Type B pancreatic cell (in vitro differentiated cells): ENCODE measurements around the gene PRKCE. TPM values are rescaled to one million over a fixed set of nuclear protein-coding genes. Genes with fewer than 3 reads are reported as not detected.

ENCODE experiments used
- DNase-seq: peaks from one replicate; pipeline ENCODE4 v3.0.0; 2021; ENCODE audit warnings: mixed read lengths; ENCODE audit not compliant: unreplicated experiment; ENCODE audit errors: extremely low spot score
- H3K27ac Mint-ChIP-seq: 2 replicates; pipeline ENCODE4 v1.8.0; 2021; ENCODE audit warnings: mild to moderate bottlenecking, mixed read lengths
- H3K27me3 Mint-ChIP-seq: 2 replicates; pipeline ENCODE4 v1.8.0; 2021; ENCODE audit warnings: mixed read lengths
- H3K36me3 Mint-ChIP-seq: 2 replicates; pipeline ENCODE4 v1.8.0; 2021; ENCODE audit warnings: mixed read lengths
- H3K4me1 Mint-ChIP-seq: one replicate; pipeline ENCODE4 v1.8.0; 2021; ENCODE audit warnings: mixed read lengths; ENCODE audit not compliant: unreplicated experiment
- H3K4me3 Mint-ChIP-seq: 2 replicates; pipeline ENCODE4 v1.8.0; 2021; ENCODE audit warnings: mild to moderate bottlenecking, mixed read lengths
- H3K9me3 Mint-ChIP-seq: 2 replicates; pipeline ENCODE4 v1.8.0; 2021; ENCODE audit warnings: mixed read lengths
- total RNA-seq: library from RNA; stranded (reverse); gene quantifications from 2 replicates; pipeline ENCODE4 v1.2.1, GENCODE V29; 2021; ENCODE audit warnings: low replicate concordance
- TF ChIP-seq, protein P1 (sequence below): fragments of 200-600 bp; sonication (generic); conservative IDR thresholded peaks from 2 replicates; pipeline ENCODE4 v1.5.0; 2021; ENCODE audit warnings: antibody characterized with exemption, mild to moderate bottlenecking

The PRKCE gene
- total RNA-seq, 1 donor from 2014 or later: 21.2 TPM

DNA sequence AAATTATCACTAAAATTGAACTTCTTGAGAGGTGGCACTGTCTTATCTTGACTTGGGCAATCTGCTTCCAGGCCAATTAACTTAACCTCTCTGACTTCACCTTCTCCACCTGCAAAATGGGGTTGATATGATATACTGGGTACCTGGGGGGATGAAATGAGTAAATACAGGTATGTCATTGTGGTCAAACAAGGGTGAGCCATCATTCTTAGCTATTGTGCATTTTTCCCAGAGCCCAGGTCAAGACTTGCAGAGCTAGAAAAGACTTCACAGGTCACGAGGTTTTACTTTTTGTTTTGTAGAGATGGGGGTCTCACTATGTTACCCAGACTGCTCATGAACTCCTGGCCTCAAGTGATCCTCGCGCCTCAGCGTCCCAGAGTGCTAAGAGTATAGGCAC is 145.0 kb downstream of the PRKCE start:
- no peak overlapping the region for H3K4me3 Mint-ChIP-seq
- peaks cover 42% of the 10 kb centered on the region for H3K27me3 Mint-ChIP-seq
- DNase-seq: no peak
- H3K9me3 Mint-ChIP-seq: no peaks in the 10 kb centered on the region
- H3K27ac Mint-ChIP-seq: no peak overlapping the region
- H3K4me1 Mint-ChIP-seq: peaks cover 24% of the 10 kb centered on the region
- TF ChIP-seq, protein P1, sequence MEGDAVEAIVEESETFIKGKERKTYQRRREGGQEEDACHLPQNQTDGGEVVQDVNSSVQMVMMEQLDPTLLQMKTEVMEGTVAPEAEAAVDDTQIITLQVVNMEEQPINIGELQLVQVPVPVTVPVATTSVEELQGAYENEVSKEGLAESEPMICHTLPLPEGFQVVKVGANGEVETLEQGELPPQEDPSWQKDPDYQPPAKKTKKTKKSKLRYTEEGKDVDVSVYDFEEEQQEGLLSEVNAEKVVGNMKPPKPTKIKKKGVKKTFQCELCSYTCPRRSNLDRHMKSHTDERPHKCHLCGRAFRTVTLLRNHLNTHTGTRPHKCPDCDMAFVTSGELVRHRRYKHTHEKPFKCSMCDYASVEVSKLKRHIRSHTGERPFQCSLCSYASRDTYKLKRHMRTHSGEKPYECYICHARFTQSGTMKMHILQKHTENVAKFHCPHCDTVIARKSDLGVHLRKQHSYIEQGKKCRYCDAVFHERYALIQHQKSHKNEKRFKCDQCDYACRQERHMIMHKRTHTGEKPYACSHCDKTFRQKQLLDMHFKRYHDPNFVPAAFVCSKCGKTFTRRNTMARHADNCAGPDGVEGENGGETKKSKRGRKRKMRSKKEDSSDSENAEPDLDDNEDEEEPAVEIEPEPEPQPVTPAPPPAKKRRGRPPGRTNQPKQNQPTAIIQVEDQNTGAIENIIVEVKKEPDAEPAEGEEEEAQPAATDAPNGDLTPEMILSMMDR: no peak
- H3K36me3 Mint-ChIP-seq: no peaks in the 10 kb centered on the region

DNA sequence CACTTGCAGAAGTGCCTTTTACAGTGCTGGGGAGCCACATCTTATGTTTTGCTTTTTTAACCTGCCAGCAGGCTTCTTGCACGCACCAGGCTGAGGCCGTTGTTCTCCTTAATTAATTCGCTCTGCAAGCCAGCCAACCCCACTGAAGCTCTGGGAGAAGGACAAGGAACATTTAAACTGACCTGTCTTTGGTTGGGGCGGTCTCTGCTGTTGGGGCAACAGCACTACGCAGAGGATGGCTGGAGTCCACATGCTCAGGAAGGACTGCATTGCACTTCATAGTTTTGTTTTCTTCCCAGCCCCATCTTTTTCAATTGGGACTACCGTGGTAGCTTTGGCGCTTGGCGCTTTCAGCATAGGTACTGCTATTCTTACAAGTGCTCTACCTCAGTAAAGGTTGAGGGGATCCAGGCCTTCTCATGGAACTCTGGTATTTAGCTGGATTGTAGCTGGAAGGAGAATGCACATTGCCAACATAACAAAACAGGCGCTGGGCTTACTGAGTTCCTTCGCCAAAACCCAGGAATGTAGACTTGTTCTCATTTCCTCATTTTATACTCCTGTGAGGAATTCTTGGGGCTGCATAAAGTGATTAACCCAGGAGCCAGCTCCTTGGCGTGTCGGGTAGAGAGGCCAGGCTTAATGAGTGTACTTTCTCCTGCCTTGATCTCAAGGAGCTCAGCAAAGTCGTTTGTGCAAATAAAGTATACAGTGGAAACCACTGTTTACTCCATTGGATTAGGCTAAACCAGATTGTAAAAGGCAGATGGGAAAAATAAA is 146.2 kb downstream of the PRKCE start:
- TF ChIP-seq, protein P1: no peak
- Mint-ChIP-seq H3K27me3 (peaks cover 44% of the 10 kb centered on the region), H3K36me3 (no peaks in the 10 kb centered on the region), H3K4me1 (peaks cover 24% of the 10 kb centered on the region), H3K4me3 (no peak overlapping the region), H3K27ac (no peak overlapping the region), H3K9me3 (no peaks in the 10 kb centered on the region)
- DNase-seq: no peak

DNA sequence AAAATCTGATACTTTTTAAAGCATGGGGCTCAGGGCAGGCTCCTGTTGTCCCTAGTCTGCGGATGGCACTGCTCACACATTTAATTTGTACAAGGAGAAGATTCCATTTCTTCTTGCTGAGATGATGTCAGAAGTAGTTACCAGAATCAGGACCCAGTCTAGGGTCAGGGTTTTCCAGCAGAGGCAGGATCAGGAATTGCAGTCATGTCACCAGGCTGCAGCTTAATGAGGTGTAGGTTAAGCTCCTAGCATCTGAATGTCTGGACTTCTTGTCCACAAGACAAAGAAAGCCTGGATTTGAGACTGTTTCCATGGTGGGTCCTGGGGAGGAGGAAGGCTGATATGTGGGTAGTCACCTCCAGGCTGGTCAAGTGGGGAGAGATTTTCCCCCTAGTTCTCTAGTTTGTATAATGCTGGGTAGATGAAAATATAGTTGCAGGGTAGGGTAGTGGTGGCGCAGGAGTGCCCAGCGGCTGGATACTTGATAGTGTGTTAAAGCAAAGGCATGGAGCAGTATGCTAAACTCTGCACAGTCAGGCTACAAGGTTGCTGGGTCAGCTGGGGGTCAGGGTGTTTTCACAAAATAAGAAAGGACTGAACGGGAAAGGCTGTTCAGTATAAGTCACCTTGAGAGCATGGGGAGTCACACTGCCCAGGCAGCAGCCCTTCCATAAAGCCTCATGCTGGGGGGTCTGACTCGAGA is 148.4 kb downstream of the PRKCE start:
- no peak overlapping the region for H3K27ac Mint-ChIP-seq

DNA sequence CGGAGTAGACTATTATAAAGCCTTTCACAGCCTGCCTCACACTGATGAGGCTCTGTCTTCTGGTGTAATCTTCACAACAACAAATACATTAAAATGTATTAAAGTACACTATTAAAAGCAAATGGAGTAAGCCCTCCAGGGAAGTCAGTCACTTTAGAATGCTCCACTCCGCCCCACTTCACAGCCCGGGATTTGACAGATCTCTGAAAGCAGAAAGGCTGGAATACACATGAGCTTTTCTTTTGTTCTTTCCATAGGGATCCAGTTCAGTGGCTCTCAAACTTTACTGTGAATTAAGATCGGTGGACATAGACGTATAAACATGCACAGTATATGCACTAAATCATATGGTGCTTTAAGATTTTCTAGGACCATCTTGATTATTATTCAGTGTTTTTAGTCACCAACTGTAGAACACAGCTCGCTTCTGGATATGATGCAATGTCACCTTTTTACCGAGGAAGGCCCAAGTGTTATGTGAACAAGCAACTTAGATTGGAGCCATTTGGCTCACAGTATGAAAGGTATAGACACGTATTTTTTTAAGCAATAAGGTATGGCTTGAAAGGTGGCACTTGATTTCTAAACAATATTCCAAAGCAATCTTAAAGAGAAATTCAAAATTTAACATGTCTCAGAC is 151.1 kb downstream of the PRKCE start:
- TF ChIP-seq, protein P1: no peak
- peaks cover 5% of the 10 kb centered on the region for H3K4me1 Mint-ChIP-seq

More for the DNA sequence above, 148.4 kb downstream of the PRKCE start:
- H3K4me1 Mint-ChIP-seq: peaks cover 9% of the 10 kb centered on the region
- peaks cover 48% of the 10 kb centered on the region for H3K27me3 Mint-ChIP-seq
- TF ChIP-seq, protein P1: no peak
- no peaks in the 10 kb centered on the region for H3K36me3 Mint-ChIP-seq
- DNase-seq: no peak
- no peak overlapping the region for H3K4me3 Mint-ChIP-seq
- H3K9me3 Mint-ChIP-seq: no peaks in the 10 kb centered on the region

DNA sequence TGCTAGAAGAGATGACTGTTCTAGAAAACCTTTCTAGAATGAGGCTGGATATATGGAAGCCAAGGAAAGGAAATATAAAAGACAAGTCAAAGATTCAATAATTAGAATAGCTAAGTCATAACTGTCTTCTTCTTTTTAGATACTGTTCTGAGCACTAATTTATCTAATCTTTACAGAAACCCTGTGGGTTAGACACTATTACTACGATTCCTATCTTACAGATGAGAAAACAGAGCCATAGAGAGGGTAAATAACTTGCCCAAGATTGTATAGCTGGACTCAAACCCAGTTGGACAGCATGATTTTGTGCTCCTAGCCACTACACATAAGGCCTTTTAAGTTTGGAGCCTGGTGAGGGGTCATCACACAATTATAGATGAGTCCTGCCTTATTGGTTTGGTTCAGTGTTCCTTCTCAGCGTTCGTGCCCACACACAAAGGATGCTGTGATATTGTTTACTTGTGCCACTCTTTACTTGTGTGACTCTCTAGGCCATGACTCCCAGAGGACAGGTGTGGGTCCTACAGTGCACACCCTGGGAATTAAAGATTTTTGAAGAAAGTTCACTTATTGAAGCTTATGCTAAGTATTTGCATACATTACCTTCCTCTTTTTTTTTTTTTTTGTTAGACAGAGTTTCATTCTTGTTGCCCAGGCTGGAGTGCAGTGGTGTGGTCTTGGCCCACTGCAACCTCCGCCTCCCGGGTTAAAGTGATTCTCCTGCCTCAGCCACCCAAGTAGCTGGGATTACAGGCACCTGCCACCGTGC is 153.7 kb downstream of the PRKCE start:
- Mint-ChIP-seq H3K36me3 (no peaks in the 10 kb centered on the region), H3K9me3 (no peaks in the 10 kb centered on the region), H3K27ac (no peak overlapping the region), H3K4me3 (no peak overlapping the region), H3K4me1 (peaks cover 12% of the 10 kb centered on the region), H3K27me3 (peaks cover 65% of the 10 kb centered on the region)
- DNase-seq: no peak
- TF ChIP-seq, protein P1: no peak

More for the DNA sequence above, 151.1 kb downstream of the PRKCE start:
- DNase-seq: no peak
- Mint-ChIP-seq H3K36me3 (no peaks in the 10 kb centered on the region), H3K27me3 (peaks cover 55% of the 10 kb centered on the region), H3K4me3 (no peak overlapping the region), H3K9me3 (no peaks in the 10 kb centered on the region), H3K27ac (no peak overlapping the region)
